RWPE1 (cell line): ENCODE results near the gene RAP2C.
A peak's percentile ranks its signal among the peaks of the same experiment; 100 is the strongest.

Experiments used
- CTCF ChIA-PET: fragments of 350-600 bp; sonication (Branson Sonifier 250); formaldehyde crosslinking; extraction: SDS; loops from one replicate; lab custom pipeline; 2021; lab: Yijun Ruan, JAX
- POLR2A ChIA-PET: fragments of 400-600 bp; formaldehyde crosslinking; extraction: SDS; loops from one replicate; lab custom pipeline; 2020; ENCODE audit warnings: antibody characterized with exemption; ENCODE audit not compliant: low non-redundant PET; lab: Yijun Ruan, JAX
- DNase-seq: peaks from one replicate; pipeline ENCODE4 v3.0.0; 2012; ENCODE audit warnings: low spot score
- H3K27ac ChIP-seq: fragments of 450-650 bp; 2 replicates; pipeline ENCODE4 v1.5.1; 2017
- CTCF ChIP-seq: fragments of 450-650 bp; conservative IDR thresholded peaks from 2 replicates; pipeline ENCODE4 v1.5.1; 2017; ENCODE audit warnings: low read depth, mild to moderate bottlenecking

The RAP2C gene

GRCh38 chrX:132219343-132219768 lies at the start of gene RAP2C:
TSS of gene RAP2C (minus strand) at chrX:132219447. CDS start at chrX:132217268, 2,179 bp downstream.
- ChIA-PET POLR2A (no interaction called here), CTCF (interaction anchor here (0.6 to 1.1 kb wide), 6 partner anchors 11 to 378 kb away, joined by 3 to 4 read pairs (median 3); no protein-coding TSS in a partner anchor)
- peak; percentile 52 for DNase-seq
- H3K27ac ChIP-seq: peak within 1 kb of the TSS; percentile 91
- peak; percentile 59 for TF ChIP-seq CTCF

- POLR2A ChIA-PET: no interaction called here
- DNase-seq: no peak
- no peak for TF ChIP-seq CTCF
- CTCF ChIA-PET: no interaction called here
- H3K27ac ChIP-seq: no peak overlapping the region
Measured at GRCh38 chrX:132267392-132267791, 48.1 kb upstream of the RAP2C start.

- DNase-seq: peak; percentile 8
- H3K27ac ChIP-seq: peak overlapping the region; percentile 70
- ChIA-PET CTCF (interaction anchor here (0.6 kb wide), 1 partner anchor 265 kb away, joined by 4 read pairs; no protein-coding TSS in a partner anchor), POLR2A (no interaction called here)
- no peak for TF ChIP-seq CTCF
Measured at GRCh38 chrX:132266583-132267355, 47.5 kb upstream of the RAP2C start.

- POLR2A ChIA-PET: no interaction called here
Measured at GRCh38 chrX:132263127-132263526, 43.9 kb upstream of the RAP2C start.

GRCh38 chrX:132258509-132258908 lies 39.3 kb upstream of the RAP2C start:
- CTCF ChIA-PET: no interaction called here

More at GRCh38 chrX:132263127-132263526, 43.9 kb upstream of the RAP2C start:
- CTCF ChIA-PET: no interaction called here
- no peak for TF ChIP-seq CTCF
- no peak for DNase-seq
- H3K27ac ChIP-seq: no peak overlapping the region

GRCh38 chrX:132257116-132257515 lies 37.9 kb upstream of the RAP2C start:
- CTCF ChIA-PET: no interaction called here
- no peak for TF ChIP-seq CTCF

More at GRCh38 chrX:132258509-132258908, 39.3 kb upstream of the RAP2C start:
- no peak for TF ChIP-seq CTCF
- POLR2A ChIA-PET: no interaction called here
- H3K27ac ChIP-seq: no peak overlapping the region
- no peak for DNase-seq

More at GRCh38 chrX:132257116-132257515, 37.9 kb upstream of the RAP2C start:
- POLR2A ChIA-PET: no interaction called here
- no peak for DNase-seq
- H3K27ac ChIP-seq: no peak overlapping the region
